Urothelium cell line (cell line): ENCODE results near the gene PRSS38.

Source experiments
- DNase-seq: peaks from one replicate; pipeline ENCODE4 v3.0.0; 2011; ENCODE audit warnings: low spot score, mixed read lengths
- FAIRE-seq: peaks from 2 replicates; lab custom pipeline; 2011; peaks lifted over from hg19 to GRCh38; lab: Jason Lieb, UNC

Gene PRSS38

DNA sequence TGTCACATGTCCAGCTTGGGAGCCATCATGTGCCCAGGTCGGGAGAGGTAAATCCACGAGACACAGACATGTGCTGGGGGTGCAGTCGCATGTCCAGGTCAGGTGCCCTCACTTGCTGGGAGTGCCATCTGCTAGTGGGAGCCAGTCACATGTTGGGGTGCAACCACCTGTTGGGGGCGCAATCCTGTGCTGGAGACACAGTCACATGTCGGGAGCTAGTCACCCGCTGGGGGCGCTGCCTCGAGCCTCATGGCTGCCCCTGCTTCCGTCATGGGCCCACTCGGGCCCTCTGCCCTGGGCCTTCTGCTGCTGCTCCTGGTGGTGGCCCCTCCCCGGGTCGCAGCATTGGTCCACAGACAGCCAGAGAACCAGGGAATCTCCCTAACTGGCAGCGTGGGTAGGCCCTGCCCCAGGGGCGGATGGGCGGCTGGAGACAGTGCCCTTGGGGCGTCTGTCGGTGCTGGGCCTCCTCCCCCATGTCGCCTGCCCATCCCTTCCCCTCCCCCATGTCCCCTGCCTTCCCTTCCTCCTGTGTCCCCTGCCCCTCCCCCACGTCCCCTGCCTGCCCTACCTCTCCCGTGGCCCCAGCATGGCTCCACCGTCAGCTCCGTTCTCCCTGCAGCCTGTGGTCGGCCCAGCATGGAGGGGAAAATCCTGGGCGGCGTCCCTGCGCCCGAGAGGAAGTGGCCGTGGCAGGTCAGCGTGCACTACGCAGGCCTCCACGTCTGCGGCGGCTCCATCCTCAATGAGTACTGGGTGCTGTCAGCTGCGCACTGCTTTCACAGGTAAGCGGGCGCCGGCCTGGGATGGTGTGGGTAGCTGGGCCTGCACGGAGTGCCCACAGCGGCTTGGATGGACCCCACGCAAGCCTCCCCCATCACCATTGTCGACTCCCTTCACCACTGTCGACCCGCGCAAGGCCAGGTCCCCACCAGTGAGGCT, at the start of gene PRSS38:
Gene PRSS38 (plus strand): TSS at position 208 of the 942 bp plus-strand sequence. CDS start 42 bp downstream, at position 250.
- no peak for FAIRE-seq
- DNase-seq = no peak

- DNase-seq = peak; percentile 48
- no peak for FAIRE-seq
Measured at GRCh38 chr1:227766015-227766634, 49.4 kb upstream of the PRSS38 start.

DNA sequence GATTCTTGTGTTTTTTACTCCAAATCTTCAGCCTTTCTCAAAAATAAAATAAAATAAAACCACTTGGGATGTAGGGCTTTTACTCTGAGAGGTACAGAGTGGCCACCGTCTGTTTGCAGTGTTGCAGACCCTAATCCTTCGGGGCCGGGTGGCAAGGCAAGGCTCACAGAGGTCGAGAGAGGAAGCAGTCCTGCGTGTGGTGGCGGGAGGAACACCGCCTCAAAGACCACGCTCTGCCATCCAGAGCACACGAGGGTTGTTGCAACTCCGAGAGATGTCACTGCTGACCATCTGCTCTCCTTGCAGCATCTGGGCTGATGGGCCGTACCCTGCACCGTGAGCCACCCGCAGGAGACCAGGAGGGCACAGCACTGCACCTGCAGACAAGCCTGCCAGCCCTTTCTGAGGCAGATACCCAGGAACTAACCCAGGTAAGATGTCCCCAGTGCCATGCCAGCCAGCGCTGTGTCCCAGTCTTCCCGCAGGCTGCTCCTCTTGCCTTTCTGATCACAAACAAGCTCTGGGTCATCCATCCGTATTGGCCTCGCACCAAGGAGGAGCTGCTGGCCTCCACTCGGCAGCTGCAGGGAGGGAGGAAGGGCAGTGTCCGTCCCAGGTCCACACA, 48.7 kb upstream of the PRSS38 start:
- FAIRE-seq (no peak), DNase-seq (no peak)

DNA sequence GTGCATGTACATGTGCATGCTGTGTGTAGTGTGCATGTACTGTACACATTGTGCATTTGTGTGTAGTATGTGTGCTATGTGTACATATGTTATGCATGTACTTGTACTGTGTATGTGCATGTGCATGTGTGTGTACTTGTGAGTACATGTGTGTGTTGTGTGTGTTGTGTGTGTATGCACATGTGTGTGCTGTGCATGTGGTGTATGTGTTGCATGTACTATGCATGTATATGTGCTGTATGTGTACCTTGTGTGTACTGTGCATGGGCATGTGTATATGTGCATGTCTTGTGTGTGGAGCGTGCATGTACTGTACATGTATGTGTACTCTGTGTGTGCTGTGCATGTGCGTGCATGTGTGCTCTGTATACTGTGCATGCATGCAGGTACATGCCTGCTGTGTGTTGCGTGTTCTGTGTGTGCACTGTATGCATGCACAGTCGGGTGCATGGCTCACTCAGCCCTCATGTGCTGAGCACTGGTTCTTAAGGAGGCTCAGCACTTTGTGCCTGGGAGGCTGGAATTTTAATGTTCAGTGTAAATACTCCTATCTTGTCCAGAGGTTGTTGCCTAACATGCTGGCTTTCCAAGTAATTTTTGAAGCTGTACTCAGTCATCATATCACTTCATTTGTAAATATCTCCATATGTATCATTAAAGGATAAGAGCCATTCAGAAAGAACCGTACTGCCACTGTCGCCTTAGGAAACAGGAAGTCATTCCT, 47.9 kb upstream of the PRSS38 start:
- no peak for DNase-seq
- peak; percentile 99 for FAIRE-seq

DNA sequence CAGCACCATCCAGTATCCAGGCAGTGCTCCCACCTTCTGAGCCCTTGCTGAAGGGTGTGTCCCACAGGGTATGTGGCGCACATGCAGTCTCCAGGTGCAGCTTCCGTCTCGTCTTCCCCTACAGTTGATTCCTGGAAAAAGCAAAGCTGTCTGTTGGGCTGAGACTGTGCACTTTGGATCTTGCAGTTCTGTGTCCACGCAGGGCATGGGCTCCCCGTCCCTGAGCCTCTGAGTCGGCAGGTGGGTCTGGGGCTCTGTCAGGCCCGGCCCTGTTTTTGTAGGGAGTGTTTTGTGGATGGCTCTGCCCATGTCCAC, 47.4 kb upstream of the PRSS38 start:
- no peak for FAIRE-seq
- no peak for DNase-seq

- no peak for FAIRE-seq
- DNase-seq = no peak
Measured at GRCh38 chr1:227768640-227769039, 46.8 kb upstream of the PRSS38 start.

GRCh38 chr1:227769047-227769935, 46.2 kb upstream of the PRSS38 start:
- no peak for FAIRE-seq
- DNase-seq = no peak

- FAIRE-seq (no peak), DNase-seq (no peak)
Measured at GRCh38 chr1:227769936-227770494, 45.5 kb upstream of the PRSS38 start.

GRCh38 chr1:227770812-227771211, 44.7 kb upstream of the PRSS38 start:
- FAIRE-seq (no peak), DNase-seq (no peak)

DNA sequence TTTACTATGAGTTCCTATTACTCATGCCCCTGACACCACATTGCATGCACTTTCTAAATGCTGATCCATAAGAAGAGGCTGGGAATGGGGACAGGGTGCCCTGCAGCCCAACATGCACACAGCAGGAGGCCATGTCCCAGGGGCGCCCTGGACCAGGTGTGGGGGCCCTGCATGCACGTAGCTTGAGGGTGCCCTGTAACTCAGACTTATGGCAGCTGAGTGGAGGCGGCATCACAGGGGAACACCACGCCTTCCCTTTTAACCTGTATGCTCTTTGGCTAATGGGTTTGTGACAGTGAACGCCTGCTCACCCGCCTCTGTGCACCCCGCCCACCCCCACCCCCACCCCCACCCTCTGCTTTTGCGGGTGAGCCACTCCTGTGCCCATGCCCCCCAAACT, 44.1 kb upstream of the PRSS38 start:
- FAIRE-seq (no peak), DNase-seq (no peak)

- no peak for FAIRE-seq
- no peak for DNase-seq
Measured at GRCh38 chr1:227771771-227772170, 43.7 kb upstream of the PRSS38 start.

DNA sequence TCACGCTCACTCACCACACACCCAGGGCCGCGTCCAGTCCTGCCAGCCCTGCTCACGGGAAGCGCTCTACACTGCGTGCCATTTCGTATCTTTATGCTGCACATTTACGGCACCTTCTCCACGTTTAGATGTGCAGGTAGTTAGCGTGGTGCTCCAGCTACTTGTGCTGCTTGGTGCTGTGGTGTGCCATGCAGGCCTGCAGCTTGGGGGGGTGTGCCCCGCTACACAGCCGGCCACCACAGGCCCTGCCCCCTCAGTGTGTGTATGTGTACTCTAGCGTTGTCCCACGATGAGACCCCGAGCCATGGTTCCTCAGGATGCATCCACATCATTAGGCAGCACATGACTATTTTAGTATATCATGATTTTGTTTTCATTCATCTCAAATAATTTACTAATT, 41.9 kb upstream of the PRSS38 start:
- DNase-seq (no peak), FAIRE-seq (no peak)

GRCh38 chr1:227774051-227774731, 41.3 kb upstream of the PRSS38 start:
- no peak for DNase-seq
- peak; percentile 42 for FAIRE-seq

DNA sequence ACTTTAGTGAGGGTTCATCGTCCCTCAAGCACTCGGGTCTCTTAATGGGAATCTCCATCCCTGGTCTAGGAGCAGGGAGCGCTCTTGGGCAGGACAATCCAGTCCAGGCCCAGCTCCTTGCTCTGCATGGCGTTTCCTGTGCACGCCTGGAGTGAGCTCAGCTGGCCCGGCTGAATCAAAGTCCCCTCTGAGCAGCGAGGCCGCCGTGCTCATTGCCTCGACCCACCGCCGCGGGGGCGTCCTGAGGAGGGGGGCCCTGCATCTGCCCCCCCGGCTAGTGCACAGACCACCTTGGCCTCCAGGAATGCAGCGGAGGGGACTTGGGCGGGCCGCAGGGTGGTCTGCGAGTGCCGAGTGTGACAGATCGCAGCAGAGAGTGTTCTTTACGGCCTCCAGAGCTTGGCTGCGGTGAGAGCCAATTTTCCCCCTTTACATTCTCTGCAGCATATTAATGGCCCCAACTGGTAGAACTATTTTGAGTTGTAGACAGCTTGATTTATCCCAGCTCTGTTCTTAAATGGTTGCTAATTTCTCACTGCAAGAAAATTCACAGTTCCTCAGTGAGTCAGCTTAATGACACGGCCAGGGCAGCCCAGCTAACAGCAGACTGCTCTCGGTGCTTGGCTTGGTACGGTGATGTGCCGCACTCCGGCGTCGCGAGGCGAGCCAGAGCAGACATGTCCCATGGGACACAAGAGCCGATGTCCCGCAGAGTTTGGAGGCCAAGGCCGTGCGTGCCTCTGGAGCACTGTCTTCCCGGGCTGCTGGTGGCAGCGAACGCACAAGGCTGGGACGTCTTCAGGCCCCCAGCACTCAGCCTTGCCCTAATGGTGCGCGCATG, 40.4 kb upstream of the PRSS38 start:
- FAIRE-seq = no peak
- DNase-seq = no peak

DNA sequence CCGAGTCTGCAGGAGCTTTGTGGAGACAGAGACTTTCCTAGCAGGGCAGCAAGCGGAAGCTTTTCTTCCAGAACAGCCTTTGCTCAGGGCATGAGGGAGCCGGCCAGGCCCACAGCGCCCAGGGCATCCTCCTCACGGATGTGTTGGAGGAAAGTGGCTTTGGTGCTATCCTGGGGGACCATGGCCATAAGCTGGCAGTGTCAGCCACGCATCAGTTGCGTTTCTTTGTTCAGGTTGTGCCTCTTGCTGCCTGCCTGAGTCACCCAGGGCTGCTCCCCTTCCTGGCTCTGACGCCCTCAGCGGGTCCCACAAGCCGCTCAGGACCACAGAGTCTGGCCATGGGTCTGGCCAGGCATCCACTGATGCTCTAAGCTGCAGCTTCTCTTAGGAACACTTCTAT, 39.6 kb upstream of the PRSS38 start:
- no peak for FAIRE-seq
- DNase-seq = no peak

GRCh38 chr1:227776331-227776771, 39.1 kb upstream of the PRSS38 start:
- DNase-seq (no peak), FAIRE-seq (no peak)

GRCh38 chr1:227777156-227777555, 38.3 kb upstream of the PRSS38 start:
- FAIRE-seq (no peak), DNase-seq (no peak)

DNA sequence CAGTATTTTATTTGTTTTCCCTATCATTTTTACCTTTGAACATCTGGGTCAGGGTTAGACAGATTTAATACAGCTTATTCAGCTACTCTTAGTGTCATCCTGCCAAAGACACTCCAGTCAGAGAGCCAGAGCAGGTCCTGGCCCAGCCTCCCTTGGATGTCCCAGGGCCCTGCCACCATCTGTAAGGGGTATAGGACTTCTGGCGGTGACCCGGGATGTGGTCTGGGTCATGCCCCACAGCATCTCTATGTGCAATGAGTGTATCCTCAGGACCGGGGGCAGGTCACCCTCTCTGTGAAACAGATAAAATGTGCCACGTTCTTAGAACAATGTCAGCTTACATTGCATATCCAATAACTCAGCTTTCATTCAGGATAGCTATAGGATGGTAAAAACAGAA, 37.8 kb upstream of the PRSS38 start:
- DNase-seq = no peak
- FAIRE-seq = no peak
